ENCODE results near the gene TCN2.
"Not testable (repeated sequence)": the region's sequence is repeated elsewhere in the genome, so short reads cannot be mapped to it uniquely, and the experiment has no call there.

The TCN2 gene

DNA sequence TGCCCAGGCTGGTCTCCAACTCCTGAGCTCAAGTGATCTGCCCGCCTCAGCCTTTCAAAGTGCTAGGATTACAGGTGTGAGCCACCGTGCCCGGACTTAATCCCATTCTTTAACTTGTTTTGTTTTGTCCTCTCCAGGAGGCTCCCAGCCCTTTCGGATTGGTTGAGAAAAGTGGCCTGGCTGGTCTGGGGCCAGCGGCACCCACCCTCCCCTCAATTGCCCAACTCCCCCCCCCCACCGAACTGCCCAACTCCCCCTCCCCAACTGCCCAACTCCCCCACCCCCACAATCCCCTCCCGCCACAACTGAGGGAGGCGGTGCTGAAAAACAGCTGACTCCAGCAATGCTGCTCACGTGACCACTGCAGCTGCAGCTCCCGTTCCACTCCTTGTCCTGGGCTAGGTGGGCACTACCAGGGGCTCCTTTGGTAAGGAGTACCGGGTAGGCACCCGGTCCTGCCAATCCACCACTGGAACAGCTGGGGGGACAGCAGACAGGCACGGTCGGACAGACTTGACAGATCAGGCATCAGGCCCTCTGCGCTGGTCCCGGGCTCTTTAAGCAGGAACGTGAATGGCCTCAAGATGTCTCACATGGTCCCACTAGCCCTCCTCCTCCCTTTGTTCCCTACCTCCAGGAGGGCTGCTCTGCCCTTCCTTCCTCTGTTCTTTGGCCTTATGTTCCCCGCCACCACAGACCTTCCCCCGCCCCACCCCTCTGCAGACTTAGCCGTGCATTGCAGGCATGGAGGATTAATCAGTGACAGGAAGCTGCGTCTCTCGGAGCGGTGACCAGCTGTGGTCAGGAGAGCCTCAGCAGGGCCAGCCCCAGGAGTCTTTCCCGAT, at the start of gene TCN2:
TCN2 (plus strand) TSS at position 720 of the 845 bp plus-strand sequence. CDS start 158 bp downstream, outside the sequence.
- DNase-seq = peak; percentile 91

- no peak for DNase-seq
Observed at GRCh38 chr22:30557243-30557642, 49.7 kb upstream of the TCN2 start.

DNA sequence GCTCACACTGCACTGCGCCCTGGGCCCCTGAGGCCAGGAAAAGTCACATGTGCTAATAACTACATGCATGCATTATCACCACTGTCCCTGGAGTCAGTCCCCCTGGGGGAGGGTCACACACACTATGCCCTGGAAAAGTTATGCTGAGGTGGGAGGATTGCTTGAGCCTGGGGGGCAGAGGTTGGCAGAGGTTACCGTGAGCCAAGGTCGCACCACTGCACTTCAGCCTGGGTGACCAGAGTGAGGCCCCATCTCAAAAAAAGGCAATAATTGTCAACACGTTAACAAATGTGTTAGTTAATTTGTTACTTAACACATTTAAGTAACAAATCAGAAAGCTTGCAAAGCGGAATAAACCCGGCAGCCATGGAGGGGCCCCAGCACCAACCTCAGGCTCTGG, 47.1 kb upstream of the TCN2 start:
- no peak for DNase-seq

- not testable (repeated sequence) for DNase-seq
Observed at GRCh38 chr22:30560643-30561202, 46.3 kb upstream of the TCN2 start.

GRCh38 chr22:30561402-30562189, 45.4 kb upstream of the TCN2 start:
- DNase-seq = no peak

DNA sequence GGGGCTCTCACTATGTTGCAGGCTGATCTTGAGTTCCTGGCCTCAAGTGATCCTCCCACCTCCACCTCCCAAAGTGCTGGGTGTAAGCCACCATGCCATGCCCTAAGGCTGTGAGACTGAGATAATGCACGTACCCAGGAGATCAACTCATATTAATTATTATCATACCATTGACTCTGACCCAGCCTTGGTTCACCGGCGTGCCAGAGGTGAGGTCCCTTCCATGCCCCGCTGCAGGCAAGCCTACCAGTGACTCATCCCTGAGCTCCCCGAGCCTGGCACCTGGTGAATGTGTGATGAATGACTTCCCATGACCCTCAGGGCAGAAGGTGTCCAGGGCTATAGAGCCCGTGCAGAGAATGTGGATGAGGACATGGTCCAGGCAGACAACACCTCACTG, 44.6 kb upstream of the TCN2 start:
- DNase-seq = no peak

DNA sequence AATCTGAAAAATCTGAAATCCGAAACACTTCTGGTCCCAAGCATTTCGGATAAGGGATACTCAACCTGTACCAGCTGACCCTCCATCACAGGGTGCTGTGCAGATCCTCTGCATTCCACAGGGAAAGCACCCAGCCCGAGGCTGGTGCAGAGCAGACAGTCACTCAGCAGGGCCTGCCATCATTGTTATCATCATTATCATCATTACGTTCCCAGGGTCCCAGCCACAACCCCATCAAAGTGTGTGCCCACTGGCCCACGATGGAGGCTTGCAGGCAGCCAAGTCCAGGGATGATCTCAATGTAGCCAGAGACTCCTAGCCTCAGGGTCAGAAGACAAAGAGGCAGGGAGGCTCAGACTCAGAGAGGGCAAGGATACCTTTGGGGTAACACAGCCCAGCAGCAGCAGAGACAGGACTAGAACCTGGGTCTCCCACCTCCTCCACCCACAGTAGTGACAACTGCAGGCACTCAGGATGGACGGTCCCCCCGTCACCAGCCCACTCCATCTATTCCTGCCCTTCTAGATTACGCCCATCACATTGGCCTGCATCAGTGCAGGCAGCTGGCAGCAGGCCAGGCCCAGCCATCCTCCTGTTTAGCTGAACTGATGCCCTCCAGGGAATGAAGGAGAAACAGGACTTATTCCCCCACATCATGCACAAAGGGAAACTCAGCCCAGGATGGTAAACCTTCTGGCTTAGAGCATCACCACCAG, 42.8 kb upstream of the TCN2 start:
- no peak for DNase-seq

DNA sequence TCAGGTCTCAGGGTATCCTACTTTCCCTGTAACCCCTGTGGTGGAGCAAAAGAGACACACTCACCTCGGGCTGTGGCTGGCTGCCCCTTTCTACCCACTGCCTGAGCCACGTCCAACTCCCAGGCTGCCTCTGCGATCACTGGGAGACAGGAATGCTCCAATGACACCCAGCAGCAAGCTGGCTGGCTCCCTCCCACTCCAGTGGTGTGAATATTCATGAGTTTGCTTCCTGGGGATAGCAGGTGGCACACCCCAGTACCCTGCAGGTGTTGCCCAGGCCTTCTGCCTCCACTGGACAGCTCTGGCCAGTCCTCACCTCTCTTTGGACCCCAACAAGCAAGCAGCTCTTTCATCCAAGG, 42.2 kb upstream of the TCN2 start:
- DNase-seq = no peak

DNA sequence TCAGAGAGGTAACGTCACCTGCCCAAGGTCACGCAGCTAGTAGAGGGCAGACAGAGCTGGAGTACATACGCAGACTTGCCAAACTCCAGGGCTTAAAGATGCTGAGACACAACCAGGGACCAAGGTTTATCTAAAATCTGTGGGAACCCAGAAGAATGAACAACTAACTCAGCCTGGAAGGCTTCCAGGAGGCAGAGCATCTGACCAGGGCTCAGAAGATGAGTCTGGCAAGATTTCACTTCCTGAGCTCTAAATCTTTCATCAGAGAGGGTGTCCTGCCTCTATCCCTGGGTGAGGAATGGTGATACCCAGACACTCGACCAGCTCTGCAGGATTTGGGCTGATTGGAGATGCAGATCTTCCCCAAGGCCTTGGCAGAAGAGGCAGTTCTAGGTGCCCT, 41.6 kb upstream of the TCN2 start:
- no peak for DNase-seq

DNA sequence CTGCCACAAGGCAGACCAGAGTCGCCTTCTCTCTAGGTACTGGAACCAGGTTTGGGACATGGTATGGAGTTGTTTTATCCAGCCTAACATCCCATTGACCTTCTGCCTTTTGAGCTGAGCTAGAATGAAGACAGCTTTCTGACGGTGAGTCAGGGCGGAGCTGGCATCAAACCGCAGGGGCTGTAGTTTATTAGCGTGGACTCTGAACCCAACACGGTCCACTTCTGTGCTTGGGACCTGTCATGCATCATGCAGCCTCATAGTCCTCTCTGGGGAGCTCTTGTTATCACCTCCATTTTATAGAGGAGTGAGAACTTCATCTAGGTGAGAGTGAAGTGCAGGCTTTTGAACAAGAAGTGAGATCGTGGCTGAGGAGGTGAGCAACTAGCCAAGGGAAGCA, 40.8 kb upstream of the TCN2 start:
- DNase-seq = no peak

DNA sequence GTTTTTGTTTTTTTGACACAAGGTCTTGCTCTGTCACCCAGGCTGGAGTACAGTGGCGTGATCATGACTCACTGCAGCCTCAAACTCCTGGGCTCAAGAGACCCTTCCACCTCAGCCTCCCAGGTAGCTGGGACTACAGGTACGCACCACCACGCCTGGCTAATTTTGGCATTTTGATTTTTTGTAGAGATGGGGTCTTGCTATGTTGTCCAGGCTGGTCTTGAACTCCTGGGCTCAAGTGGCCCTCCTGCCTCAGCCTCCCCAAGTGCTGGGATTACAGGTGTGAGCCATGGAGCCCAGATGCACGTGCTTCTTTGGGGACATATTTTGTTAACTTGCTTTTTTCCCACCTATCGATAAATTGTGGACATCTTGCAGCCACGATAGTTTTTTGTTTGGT, 39.7 kb upstream of the TCN2 start:
- not testable (repeated sequence) for DNase-seq

GRCh38 chr22:30568137-30568805, 38.7 kb upstream of the TCN2 start:
- peak; percentile 27 for DNase-seq

DNA sequence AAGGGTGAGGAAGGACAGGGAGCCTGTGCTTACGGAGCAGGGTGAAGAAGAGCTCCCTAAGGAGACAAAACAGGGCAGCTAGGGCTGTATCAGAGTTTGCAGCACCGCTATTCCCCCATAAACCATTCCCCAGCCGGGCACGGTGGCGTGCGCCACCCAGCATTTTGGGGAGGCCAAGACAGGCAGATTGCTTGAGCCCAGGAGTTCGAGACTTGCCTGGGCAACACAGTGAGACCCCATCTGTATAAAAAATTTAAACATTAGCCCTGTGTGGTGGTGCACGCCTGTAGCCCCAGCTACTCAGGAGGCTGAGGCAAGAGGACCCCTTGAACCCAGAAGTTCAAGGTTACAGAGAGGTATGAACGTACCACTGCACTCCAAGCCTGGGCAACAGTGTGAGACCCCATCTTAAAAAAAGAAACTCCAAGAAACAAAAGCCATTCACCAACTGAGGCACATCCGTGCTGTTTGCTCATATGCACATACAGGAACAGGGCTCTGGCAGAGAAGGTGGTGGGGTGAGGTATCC, 37.2 kb upstream of the TCN2 start:
- no peak for DNase-seq

DNA sequence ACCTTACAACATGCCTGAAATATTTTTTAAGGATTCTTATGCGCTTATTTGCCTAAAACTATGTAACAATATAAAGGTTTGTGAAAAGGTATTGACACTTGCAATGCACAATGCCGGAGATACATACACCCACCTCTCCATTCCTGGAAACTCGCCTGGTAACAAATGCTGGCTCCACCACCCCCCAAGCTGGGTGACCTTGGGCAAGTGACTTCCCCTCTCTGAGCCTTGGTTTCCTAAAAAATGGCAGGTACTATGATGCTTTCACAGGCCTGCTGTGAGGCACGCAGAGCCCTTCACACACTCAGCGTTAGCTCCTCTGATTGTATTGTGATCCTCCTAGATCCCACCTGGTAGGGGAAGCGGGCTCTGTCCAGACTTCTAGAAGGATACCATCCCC, 34.8 kb upstream of the TCN2 start:
- no peak for DNase-seq

- peak; percentile 15 for DNase-seq
Observed at GRCh38 chr22:30572840-30573593, 34.0 kb upstream of the TCN2 start.

DNA sequence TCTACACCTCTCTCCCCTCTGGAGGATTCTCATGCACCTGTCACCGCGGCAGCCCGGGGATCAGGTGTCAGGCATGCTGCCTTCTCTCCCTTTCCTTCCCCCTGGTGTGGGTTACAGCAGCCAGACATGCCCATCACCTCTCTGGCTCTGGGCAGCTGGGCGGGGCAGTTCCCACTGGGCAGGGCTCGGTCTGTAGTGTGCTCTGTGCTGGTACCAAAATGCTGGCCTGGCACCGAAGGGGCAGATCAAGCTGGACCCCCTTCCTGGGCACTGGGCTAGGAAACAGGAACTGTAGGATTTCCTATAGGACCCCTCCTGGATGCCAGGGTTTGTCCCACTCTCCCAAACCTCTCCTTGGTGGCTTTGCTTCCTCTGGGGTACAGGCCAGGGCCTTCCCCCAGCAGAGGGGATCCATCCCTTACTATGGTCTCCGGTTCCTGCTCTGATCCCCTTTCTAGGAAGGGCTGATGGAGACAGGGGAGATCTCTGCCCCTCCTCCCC, 33.3 kb upstream of the TCN2 start:
- peak; percentile 23 for DNase-seq

GRCh38 chr22:30574095-30574981, 32.6 kb upstream of the TCN2 start, which contains the start of gene GAL3ST1:
Gene GAL3ST1 (minus strand): TSS chr22:30574665. CDS start chr22:30557392, 17,273 bp downstream.
- DNase-seq = peak; percentile 53

- DNase-seq = no peak
Observed at GRCh38 chr22:30574997-30575671, 31.8 kb upstream of the TCN2 start.

- no peak for DNase-seq
Observed at GRCh38 chr22:30575859-30576258, 31.1 kb upstream of the TCN2 start.

DNA sequence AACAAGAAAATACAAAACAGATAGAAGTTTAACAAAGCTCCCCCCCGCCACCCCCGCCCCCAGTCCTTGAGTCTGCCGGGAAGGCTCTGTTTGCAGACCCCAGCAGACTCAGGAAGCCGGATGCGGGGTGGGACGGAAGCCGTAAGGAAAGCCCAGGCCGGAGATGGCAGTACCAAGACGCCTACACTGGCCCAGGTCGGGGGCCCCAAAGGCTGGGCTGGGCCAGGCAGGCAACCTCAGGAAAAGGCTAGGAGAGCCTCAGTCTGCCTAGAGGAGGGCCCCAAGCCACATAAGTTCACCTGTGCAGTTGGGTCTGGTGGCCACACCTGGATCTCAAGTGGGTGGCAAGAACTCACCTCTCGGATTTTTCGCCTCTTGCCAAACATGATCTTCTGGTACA, 28.5 kb upstream of the TCN2 start:
- no peak for DNase-seq
